Measurements from ENCODE around the gene ANHX. TPM values are rescaled to one million over a fixed set of nuclear protein-coding genes. Genes with fewer than 3 reads are reported as not detected.

ANHX gene
- total RNA-seq, 1 experiment from 2014 or later = not detected

DNA sequence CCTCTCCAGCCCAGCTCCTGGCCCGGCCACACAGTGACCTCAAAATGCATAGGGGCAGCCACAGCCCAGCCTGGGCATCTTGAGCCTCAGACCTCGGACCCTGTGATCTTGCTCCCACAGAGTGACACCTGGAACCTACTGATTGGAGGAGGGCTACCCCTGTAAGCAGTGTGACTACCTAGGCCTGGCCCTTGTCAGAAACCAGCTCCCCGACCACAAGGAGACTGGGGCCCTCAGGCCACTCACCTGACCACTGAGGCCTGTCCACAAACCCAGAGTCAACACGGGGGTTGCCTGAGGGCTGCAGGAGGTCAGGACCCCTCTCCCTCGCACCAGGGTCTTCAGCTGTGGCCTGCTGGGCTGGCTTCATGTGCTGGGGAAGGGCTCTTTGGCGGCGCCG is 9.0 kb downstream of the ANHX start:
- H3K36me3 Mint-ChIP-seq (ENCODE audit: insufficient read depth, unreplicated experiment) = peaks cover 12% of the 10 kb centered on the region
- TF ChIP-seq, protein P1, sequence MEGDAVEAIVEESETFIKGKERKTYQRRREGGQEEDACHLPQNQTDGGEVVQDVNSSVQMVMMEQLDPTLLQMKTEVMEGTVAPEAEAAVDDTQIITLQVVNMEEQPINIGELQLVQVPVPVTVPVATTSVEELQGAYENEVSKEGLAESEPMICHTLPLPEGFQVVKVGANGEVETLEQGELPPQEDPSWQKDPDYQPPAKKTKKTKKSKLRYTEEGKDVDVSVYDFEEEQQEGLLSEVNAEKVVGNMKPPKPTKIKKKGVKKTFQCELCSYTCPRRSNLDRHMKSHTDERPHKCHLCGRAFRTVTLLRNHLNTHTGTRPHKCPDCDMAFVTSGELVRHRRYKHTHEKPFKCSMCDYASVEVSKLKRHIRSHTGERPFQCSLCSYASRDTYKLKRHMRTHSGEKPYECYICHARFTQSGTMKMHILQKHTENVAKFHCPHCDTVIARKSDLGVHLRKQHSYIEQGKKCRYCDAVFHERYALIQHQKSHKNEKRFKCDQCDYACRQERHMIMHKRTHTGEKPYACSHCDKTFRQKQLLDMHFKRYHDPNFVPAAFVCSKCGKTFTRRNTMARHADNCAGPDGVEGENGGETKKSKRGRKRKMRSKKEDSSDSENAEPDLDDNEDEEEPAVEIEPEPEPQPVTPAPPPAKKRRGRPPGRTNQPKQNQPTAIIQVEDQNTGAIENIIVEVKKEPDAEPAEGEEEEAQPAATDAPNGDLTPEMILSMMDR (IDR thresholded peaks at IDR 0.05; ENCODE audit: unreplicated experiment) = no peak
- ChIA-PET CTCF (no interaction called here), POLR2A (no interaction called here)
- no peaks in the 10 kb centered on the region for H3K27me3 Mint-ChIP-seq (ENCODE audit: insufficient read depth, unreplicated experiment)
- DNase-seq (ENCODE audit: unreplicated experiment) = no peak
- no peak overlapping the region for H3K4me3 Mint-ChIP-seq (ENCODE audit: unreplicated experiment)
- intact Hi-C loops (cut with micrococcal nuclease) = no loop called here
- H3K27ac Mint-ChIP-seq (ENCODE audit: low read depth, unreplicated experiment) = no peak overlapping the region
- H3K9me3 Mint-ChIP-seq (ENCODE audit: unreplicated experiment) = peaks cover 43% of the 10 kb centered on the region
- H3K4me1 Mint-ChIP-seq (ENCODE audit: insufficient read depth, unreplicated experiment) = no peaks in the 10 kb centered on the region
- no TSS peak for BruUV-seq (replicated peaks)

DNA sequence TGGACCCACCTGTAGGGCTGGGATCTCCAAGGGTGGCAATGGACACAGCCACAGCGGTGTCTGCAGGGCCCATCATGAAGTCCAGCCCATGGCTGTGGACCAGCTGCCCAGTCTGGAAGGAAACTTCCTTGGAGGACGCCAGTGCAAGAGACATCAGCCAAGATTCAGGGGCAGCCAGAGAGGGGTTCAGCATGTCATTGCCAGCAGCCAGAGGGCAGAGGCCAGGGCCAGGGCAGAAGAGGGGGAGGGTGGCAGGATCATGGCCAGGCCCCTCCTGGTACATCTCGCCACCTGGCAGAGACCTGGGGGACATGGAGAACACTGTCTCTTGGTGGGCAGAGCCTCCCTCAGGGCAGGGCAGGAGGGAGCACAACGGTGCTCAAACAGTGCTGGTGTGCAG is 10.2 kb downstream of the ANHX start:
- Mint-ChIP-seq H3K27ac (ENCODE audit: low read depth, unreplicated experiment) (no peak overlapping the region), H3K9me3 (ENCODE audit: unreplicated experiment) (peaks cover 41% of the 10 kb centered on the region), H3K36me3 (ENCODE audit: insufficient read depth, unreplicated experiment) (peaks cover 12% of the 10 kb centered on the region), H3K27me3 (ENCODE audit: insufficient read depth, unreplicated experiment) (no peaks in the 10 kb centered on the region), H3K4me1 (ENCODE audit: insufficient read depth, unreplicated experiment) (no peaks in the 10 kb centered on the region), H3K4me3 (ENCODE audit: unreplicated experiment) (no peak overlapping the region)
- TF ChIP-seq, protein P1 (IDR thresholded peaks at IDR 0.05; ENCODE audit: unreplicated experiment) = no peak
- ChIA-PET POLR2A (interaction anchor here (0.6 kb wide), 1 partner anchor 8 kb away, joined by 3 read pairs; no protein-coding TSS in a partner anchor), CTCF (interaction anchor here (0.6 kb wide), 1 partner anchor 493 kb away, joined by 4 read pairs; no protein-coding TSS in a partner anchor)
- no TSS peak for BruUV-seq (replicated peaks)
- DNase-seq (ENCODE audit: unreplicated experiment) = no peak
- intact Hi-C loops (cut with micrococcal nuclease) = no loop called here

DNA sequence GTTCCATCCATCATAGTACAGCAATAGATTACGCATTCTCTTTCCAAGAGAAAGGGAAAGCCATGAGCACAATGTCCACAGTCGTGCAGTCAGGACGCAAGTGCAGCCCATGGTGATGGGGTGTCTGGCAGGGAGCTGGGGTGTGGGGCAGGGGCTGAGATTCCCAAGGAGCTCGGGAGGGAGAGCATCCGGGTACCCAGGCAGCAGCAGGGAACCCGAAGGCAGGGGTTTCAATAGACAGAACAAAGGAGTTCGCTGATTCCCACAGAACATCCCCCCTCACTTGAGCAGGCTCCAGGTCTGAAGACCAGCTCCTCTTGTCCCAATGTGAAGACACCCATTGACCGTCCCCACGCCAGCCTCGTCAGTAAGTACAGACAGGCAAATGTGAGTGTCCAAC is 13.5 kb downstream of the ANHX start:
- Mint-ChIP-seq H3K27me3 (ENCODE audit: insufficient read depth, unreplicated experiment) (no peaks in the 10 kb centered on the region), H3K27ac (ENCODE audit: low read depth, unreplicated experiment) (no peak overlapping the region), H3K9me3 (ENCODE audit: unreplicated experiment) (peaks cover 44% of the 10 kb centered on the region), H3K36me3 (ENCODE audit: insufficient read depth, unreplicated experiment) (no peaks in the 10 kb centered on the region), H3K4me3 (ENCODE audit: unreplicated experiment) (no peak overlapping the region), H3K4me1 (ENCODE audit: insufficient read depth, unreplicated experiment) (no peaks in the 10 kb centered on the region)
- TF ChIP-seq, protein P1 (IDR thresholded peaks at IDR 0.05; ENCODE audit: unreplicated experiment) = no peak
- ChIA-PET POLR2A (no interaction called here), CTCF (no interaction called here)
- no TSS peak for BruUV-seq (replicated peaks)
- no peak for DNase-seq (ENCODE audit: unreplicated experiment)
- intact Hi-C loops (cut with micrococcal nuclease) = no loop called here

DNA sequence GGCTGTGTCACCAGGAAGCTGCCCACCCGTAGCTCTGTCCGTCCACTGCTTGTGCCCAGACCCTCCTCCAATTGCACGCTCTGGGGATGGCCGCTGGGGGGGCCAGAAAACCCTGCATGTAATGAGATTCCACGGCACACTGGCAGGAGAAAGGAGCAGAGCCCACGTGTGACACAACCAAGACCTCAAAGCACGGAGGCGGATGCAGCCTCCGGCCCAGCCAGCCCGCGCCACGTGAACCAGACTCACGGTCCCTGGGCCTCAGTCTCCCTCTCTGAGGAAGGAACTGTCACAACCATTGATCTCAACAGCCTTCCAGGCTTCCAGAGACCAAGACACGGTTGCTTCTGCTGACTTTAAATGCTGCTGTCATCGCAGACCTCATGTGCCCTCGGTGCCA is 14.4 kb downstream of the ANHX start:
- no peak overlapping the region for H3K27ac Mint-ChIP-seq (ENCODE audit: low read depth, unreplicated experiment)
- H3K36me3 Mint-ChIP-seq (ENCODE audit: insufficient read depth, unreplicated experiment) = no peaks in the 10 kb centered on the region
- H3K27me3 Mint-ChIP-seq (ENCODE audit: insufficient read depth, unreplicated experiment) = no peaks in the 10 kb centered on the region
- ChIA-PET POLR2A (interaction anchor here (0.6 kb wide), 2 partner anchors 235 to 303 kb away, joined by 3 to 4 read pairs; partner anchors contain the start of gene ZNF26), CTCF (no interaction called here)
- intact Hi-C loops (cut with micrococcal nuclease) = no loop called here
- no peak for DNase-seq (ENCODE audit: unreplicated experiment)
- peaks cover 44% of the 10 kb centered on the region for H3K9me3 Mint-ChIP-seq (ENCODE audit: unreplicated experiment)
- no peaks in the 10 kb centered on the region for H3K4me1 Mint-ChIP-seq (ENCODE audit: insufficient read depth, unreplicated experiment)
- TF ChIP-seq, protein P1 (IDR thresholded peaks at IDR 0.05; ENCODE audit: unreplicated experiment) = no peak
- H3K4me3 Mint-ChIP-seq (ENCODE audit: unreplicated experiment) = no peak overlapping the region
- BruUV-seq (replicated peaks) = no TSS peak
